Thoracic aorta (tissue), 2 donors: ENCODE data around the gene ATR. TPM values are rescaled to one million over a fixed set of nuclear protein-coding genes. Genes with fewer than 3 reads are reported as not detected.

ENCODE experiments used
- ATAC-seq: fragments of 150-250 bp; one replicate; pipeline ENCODE4 v1.8.0; 2017; ENCODE audit warnings: low read depth; ENCODE audit not compliant: insufficient number of reproducible peaks, low FRiP score
- DNase-seq: peaks from one replicate; pipeline ENCODE4 v3.0.0-alpha.2; 2020; ENCODE audit warnings: low spot score
- H3K27ac ChIP-seq, 2 donors: fragments of 200-600 bp; sonication (generic); 1 replicate in 1 of 2; 2 replicates in 1 of 2; pipeline ENCODE4 v1.5.1; 2016; ENCODE audit warnings: mild to moderate bottlenecking in 2 of 2, moderate library complexity in 2 of 2
- H3K27me3 ChIP-seq: fragments of 200-600 bp; sonication (generic); replicated peaks from 2 replicates; pipeline ENCODE4 v1.6.0; 2016; ENCODE audit warnings: mild to moderate bottlenecking; ENCODE audit not compliant: insufficient read depth
- H3K36me3 ChIP-seq: fragments of 200-600 bp; sonication (generic); one replicate; pipeline ENCODE4 v1.5.1; 2016
- H3K4me1 ChIP-seq, 2 donors: fragments of 200-600 bp; sonication (generic); 1 replicate in 1 of 2; 2 replicates in 1 of 2; pipeline versions ENCODE4 v1.5.1 to v1.6.0; 2016; ENCODE audit warnings: low read depth in 2 of 2, mild to moderate bottlenecking in 1 of 2; ENCODE audit not compliant: control insufficient read depth in 1 of 2
- H3K4me3 ChIP-seq: fragments of 200-600 bp; sonication (generic); 2 replicates; pipeline ENCODE4 v1.5.1; 2016; ENCODE audit warnings: mild to moderate bottlenecking
- H3K9me3 ChIP-seq: fragments of 200-600 bp; sonication (generic); 2 replicates; pipeline ENCODE4 v1.5.1; 2016
- CTCF ChIP-seq: fragments of 200-600 bp; sonication (generic); IDR thresholded peaks from one replicate; pipeline ENCODE4 v1.5.1; 2019; ENCODE audit warnings: antibody characterized with exemption
- total RNA-seq, 2 donors: library from RNA; depleted of rRNA; stranded (reverse); fragments of >200 nt; gene quantifications; one replicate each; pipeline versions ENCODE4 v1.1.0 to v1.2.3, GENCODE V29; 2016

The ATR gene
- total RNA-seq, 2 donors from 2014 or later, result 21.3 to 41.6 TPM

DNA sequence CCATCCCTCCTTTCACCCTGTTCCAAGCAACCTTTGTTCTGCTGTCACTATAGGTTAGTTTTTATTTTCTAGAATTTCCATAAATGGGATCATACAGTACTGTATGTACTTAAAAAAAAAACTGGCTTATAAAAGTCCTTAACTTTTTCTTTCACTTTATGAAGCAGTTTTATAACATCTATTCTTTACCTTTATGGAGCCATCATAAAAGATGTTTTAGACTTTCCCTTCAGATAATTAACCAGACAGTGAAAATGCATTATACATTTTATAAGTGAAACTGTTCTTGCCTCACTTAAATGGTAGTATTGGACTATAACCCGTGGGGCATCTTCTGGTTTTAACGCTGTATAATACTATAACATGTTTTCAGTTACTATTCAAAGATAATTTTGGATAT, 43.9 kb upstream of the ATR start:
- Histone ChIP-seq H3K4me3 (no peak overlapping the region), H3K4me1 (no peaks in the 10 kb centered on the region), H3K9me3 (no peaks in the 10 kb centered on the region), H3K27ac (no peak overlapping the region), H3K27me3 (no peaks in the 10 kb centered on the region), H3K36me3 (no peaks in the 10 kb centered on the region)
- ATAC-seq (no peak), DNase-seq (no peak)
- TF ChIP-seq CTCF, result no peak

DNA sequence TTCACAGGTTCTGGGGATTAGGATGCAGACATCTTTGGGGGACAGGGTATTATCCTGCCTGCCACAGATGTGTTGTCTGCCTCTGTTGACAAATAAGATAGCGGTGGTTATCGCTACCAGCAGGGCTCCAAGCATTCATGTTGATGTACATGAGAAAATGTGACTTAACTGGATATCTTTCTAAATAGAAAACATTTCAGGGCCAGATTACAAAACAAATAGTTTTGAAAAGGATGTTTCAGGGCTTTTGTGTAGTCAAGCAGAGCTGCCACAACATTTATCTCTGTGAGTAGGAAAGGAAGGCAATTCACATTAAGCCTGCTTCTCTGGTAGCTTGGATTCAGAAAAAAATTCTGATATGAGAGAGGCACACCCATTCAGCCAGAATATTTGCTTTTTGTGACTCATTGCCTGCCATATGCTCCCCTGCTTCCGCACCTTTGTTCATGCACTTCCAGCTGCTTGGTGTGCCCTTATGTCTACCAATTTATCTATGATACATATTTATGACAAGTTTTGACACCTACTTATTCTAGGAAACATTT, 40.5 kb upstream of the ATR start:
- H3K36me3 ChIP-seq, result no peaks in the 10 kb centered on the region
- H3K27ac ChIP-seq, result no peak overlapping the region
- no peak for TF ChIP-seq CTCF
- H3K9me3 ChIP-seq, result no peaks in the 10 kb centered on the region
- no peaks in the 10 kb centered on the region for H3K4me1 ChIP-seq
- H3K27me3 ChIP-seq, result no peaks in the 10 kb centered on the region
- H3K4me3 ChIP-seq, result no peak overlapping the region
- ATAC-seq (no peak), DNase-seq (no peak)

DNA sequence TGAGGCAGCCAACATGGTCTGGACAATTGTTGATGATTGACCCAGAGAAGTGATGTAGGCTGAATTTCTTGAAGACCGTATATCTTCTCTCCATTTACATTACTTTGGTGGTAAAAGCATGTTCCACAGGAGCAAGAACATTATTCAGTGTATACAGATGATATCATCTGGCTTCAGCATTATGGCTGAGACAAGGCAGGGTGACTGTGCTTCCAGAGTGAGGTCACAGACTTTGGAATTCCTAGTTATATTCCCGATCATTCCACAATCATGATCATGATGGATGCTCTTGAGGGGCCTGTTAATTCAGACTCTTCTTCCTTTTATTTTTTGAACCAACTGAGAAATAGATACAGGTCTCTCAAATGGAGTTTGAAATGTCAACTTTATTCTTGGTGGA, 36.6 kb upstream of the ATR start:
- no peaks in the 10 kb centered on the region for H3K9me3 ChIP-seq
- no peaks in the 10 kb centered on the region for H3K4me1 ChIP-seq
- no peaks in the 10 kb centered on the region for H3K27me3 ChIP-seq
- no peak overlapping the region for H3K27ac ChIP-seq
- no peak for TF ChIP-seq CTCF
- no peak for DNase-seq
- H3K36me3 ChIP-seq, result no peaks in the 10 kb centered on the region
- ATAC-seq, result no peak
- no peak overlapping the region for H3K4me3 ChIP-seq

DNA sequence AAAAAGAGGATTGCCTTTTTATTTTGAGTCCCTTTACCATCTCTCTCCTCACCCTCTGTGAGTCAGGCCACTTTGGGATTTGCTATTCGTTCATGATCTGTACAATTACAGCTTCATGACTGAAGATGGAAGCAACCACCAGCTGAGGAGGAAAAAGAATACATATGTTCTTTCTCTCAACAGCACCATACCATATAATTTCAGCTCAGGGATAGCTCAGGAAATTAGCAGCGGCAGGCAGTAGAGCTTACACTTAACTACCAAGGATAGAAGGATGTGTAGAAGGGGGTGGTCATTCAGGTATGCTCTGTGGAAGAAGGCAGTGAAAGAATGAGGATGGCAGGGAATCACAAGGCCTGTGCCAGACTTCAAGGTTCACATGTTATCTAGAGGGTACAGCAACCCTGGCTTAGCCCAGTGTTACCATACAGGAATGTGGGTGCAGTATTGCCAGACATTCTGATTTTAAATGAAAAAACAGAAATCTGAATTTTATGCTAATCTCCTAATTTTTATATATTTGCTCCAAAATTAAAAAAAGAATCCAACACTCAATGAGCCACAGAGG, 35.6 kb upstream of the ATR start:
- no peak for ATAC-seq
- Histone ChIP-seq H3K4me1 (no peaks in the 10 kb centered on the region), H3K9me3 (no peaks in the 10 kb centered on the region), H3K27ac (no peak overlapping the region), H3K27me3 (no peaks in the 10 kb centered on the region), H3K4me3 (no peak overlapping the region), H3K36me3 (no peaks in the 10 kb centered on the region)
- DNase-seq, result no peak
- no peak for TF ChIP-seq CTCF

DNA sequence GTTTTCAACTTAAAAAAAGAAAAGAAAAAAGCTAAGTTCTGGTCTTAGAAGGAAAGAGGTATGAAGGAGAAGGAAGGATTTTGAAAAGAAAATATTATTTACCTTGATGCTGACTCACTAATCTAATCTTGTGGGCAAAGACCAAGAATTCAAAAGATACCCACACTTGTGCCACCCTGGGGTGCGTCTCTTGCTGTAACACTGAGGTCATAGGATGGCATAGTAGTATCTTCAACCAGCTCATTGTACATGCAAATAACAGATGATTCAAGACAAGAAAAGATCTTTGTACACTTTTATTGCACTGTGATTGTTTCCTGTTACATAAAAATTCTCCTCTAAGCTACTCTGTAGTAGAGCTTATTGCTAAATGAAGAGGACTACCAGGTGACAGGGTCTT, 35.0 kb upstream of the ATR start:
- TF ChIP-seq CTCF, result no peak
- Histone ChIP-seq H3K27ac (no peak overlapping the region), H3K27me3 (no peaks in the 10 kb centered on the region), H3K4me3 (no peak overlapping the region), H3K4me1 (no peaks in the 10 kb centered on the region), H3K9me3 (no peaks in the 10 kb centered on the region), H3K36me3 (no peaks in the 10 kb centered on the region)
- no peak for ATAC-seq
- no peak for DNase-seq
